ENCODE results near the gene SGF29.

- TF ChIP-seq REST (IDR thresholded peaks at IDR 0.05; ENCODE audit: unreplicated experiment), result no peak
- TF ChIP-seq EZH2phosphoT487 (IDR thresholded peaks at IDR 0.05; ENCODE audit: unreplicated experiment), result no peak
- TF ChIP-seq CTCF (conservative IDR thresholded peaks at IDR 0.05; ENCODE audit: low read depth in 2 of 2), result no peak
- TF ChIP-seq CREB1 (CRISPR knock-in tag; IDR thresholded peaks at IDR 0.05; ENCODE audit: low read depth), result no peak
- no peak for TF ChIP-seq ZNF331 (CRISPR knock-in tag; IDR thresholded peaks at IDR 0.05; ENCODE audit: low read depth)
- no peak for TF ChIP-seq POLR2AphosphoS5 (IDR thresholded peaks at IDR 0.05; ENCODE audit: low read depth)
- no peak for TF ChIP-seq EZH2 (IDR thresholded peaks at IDR 0.05; ENCODE audit: low read depth, unreplicated experiment)
- no peak for TF ChIP-seq JUNB (IDR thresholded peaks at IDR 0.05; ENCODE audit: unreplicated experiment)
- no peak for TF ChIP-seq ZNF114 (CRISPR knock-in tag; IDR thresholded peaks at IDR 0.05)
- no peak for TF ChIP-seq ZNF462 (CRISPR knock-in tag; IDR thresholded peaks at IDR 0.05)
These were observed 15.3 kb downstream of the SGF29 start for GRCh38 chr16:28569021-28569420.

Data from GM23338 (cell line).